Keratinocyte (primary cell): ENCODE data around the gene SYT2. TPM values are rescaled to one million over a fixed set of nuclear protein-coding genes. Genes with fewer than 3 reads are reported as not detected.

ENCODE experiments used
- DNase-seq: peaks from one replicate; pipeline ENCODE4 v3.0.0-alpha.2; 2011; ENCODE audit warnings: low read depth, missing footprints, low spot score
- FAIRE-seq: peaks from 2 replicates; lab custom pipeline; 2011; peaks lifted over from hg19 to GRCh38; lab: Jason Lieb, UNC
- H2AFZ ChIP-seq: 2 replicates; pipeline ENCODE4 v1.6.0; 2012; ENCODE audit warnings: low read length, control low read depth, inconsistent platforms; ENCODE audit not compliant: control insufficient read depth
- H3K27ac ChIP-seq: 2 replicates; pipeline ENCODE4 v1.5.1; 2011; ENCODE audit warnings: low read length; ENCODE audit not compliant: control insufficient read depth, insufficient read depth
- H3K27me3 ChIP-seq: 3 replicates; pipeline ENCODE4 v1.6.0; 2011; ENCODE audit warnings: low read length; ENCODE audit not compliant: control insufficient read depth, insufficient read depth; ENCODE audit errors: extremely low read depth
- H3K36me3 ChIP-seq, 2 experiments: 2 replicates in 1 of 2; 3 replicates in 1 of 2; pipeline ENCODE4 v1.5.1; 2011; ENCODE audit warnings: low read length in 2 of 2, mild to moderate bottlenecking in 1 of 2; ENCODE audit not compliant: control insufficient read depth in 2 of 2, insufficient read depth in 2 of 2; ENCODE audit errors: extremely low read depth in 1 of 2
- H3K4me1 ChIP-seq: 3 replicates; pipeline ENCODE4 v1.5.1; 2011; ENCODE audit warnings: low read length; ENCODE audit not compliant: control insufficient read depth, insufficient read depth; ENCODE audit errors: extremely low read depth
- H3K4me2 ChIP-seq: 3 replicates; pipeline ENCODE4 v1.6.0; 2011; ENCODE audit warnings: low read depth, low read length; ENCODE audit not compliant: control insufficient read depth, insufficient read depth; ENCODE audit errors: extremely low read depth
- H3K4me3 ChIP-seq, 3 experiments: fragments of 200-600 bp in 1 of 3; sonication (generic) in 1 of 3; 2 replicates in 2 of 3; 3 replicates in 1 of 3; pipeline ENCODE4 v1.5.1; 2011 to 2016; ENCODE audit warnings: low read length in 3 of 3, mild to moderate bottlenecking in 3 of 3, control low read depth in 2 of 3, inconsistent platforms in 1 of 3, low read depth in 1 of 3, mixed read lengths in 1 of 3, mixed run types in 1 of 3, moderate library complexity in 1 of 3; ENCODE audit not compliant: control insufficient read depth in 2 of 3, insufficient read depth in 2 of 3; ENCODE audit errors: extremely low read depth in 1 of 3
- H3K79me2 ChIP-seq: 2 replicates; pipeline ENCODE4 v1.6.0; 2012; ENCODE audit warnings: low read length; ENCODE audit not compliant: control insufficient read depth, insufficient read depth
- H3K9ac ChIP-seq: 3 replicates; pipeline ENCODE4 v1.6.0; 2011; ENCODE audit warnings: low read length; ENCODE audit not compliant: control insufficient read depth, insufficient read depth; ENCODE audit errors: extremely low read depth
- H3K9me1 ChIP-seq: 3 replicates; pipeline ENCODE4 v1.6.0; 2011; ENCODE audit warnings: low read length; ENCODE audit not compliant: control insufficient read depth, insufficient read depth; ENCODE audit errors: extremely low read depth
- H3K9me3 ChIP-seq: 2 replicates; pipeline ENCODE4 v1.5.1; 2012; ENCODE audit warnings: low read depth, low read length; ENCODE audit not compliant: control insufficient read depth
- H4K20me1 ChIP-seq: 3 replicates; pipeline ENCODE4 v1.6.0; 2011; ENCODE audit warnings: low read length; ENCODE audit not compliant: control insufficient read depth, insufficient read depth; ENCODE audit errors: extremely low read depth
- CTCF ChIP-seq, 3 experiments: IDR thresholded peaks in 1 of 3; conservative IDR thresholded peaks in 1 of 3; optimal IDR thresholded peaks in 1 of 3; 2 replicates in 2 of 3; 3 replicates in 1 of 3; pipeline versions ENCODE3 to v1.5.1; 2011; ENCODE audit warnings: low read length in 3 of 3, mild to moderate bottlenecking in 3 of 3, moderate library complexity in 2 of 3, control low read depth in 1 of 3, inconsistent platforms in 1 of 3; ENCODE audit not compliant: insufficient read depth in 2 of 3; ENCODE audit errors: extremely low read depth in 1 of 3
- EZH2 ChIP-seq: IDR thresholded peaks from one replicate; pipeline ENCODE4 v1.6.1; 2012; ENCODE audit warnings: inconsistent platforms, mild to moderate bottlenecking, low read length, moderate library complexity
- dilution Hi-C: fragments of 300-500 bp; cut with MboI; formaldehyde crosslinking; loops from one replicate; pipeline ENCODE4 v1.7.0; 2020; ENCODE audit warnings: low sequenced_read_pairs; ENCODE audit not compliant: extremely low pct_ligation_motif_present
- polyA plus RNA-seq, 5 experiments: library from polyadenylated mRNA; depleted of rRNA in 3 of 5; stranded (reverse) in 3 of 5; stranded (forward) in 1 of 5; unstranded in 1 of 5; fragments of >200 nt; gene quantifications; 1 replicate in 1 of 5; 2 replicates in 3 of 5; 3 replicates in 1 of 5; pipeline versions ENCODE4 v1.2.1 to v1.2.3, GENCODE V29; 2011 to 2012; ENCODE audit warnings: missing spikeins in 2 of 5, low read depth in 1 of 5, low replicate concordance in 1 of 5

Gene SYT2
- polyA plus RNA-seq, 1 donor (not counting 4 experiments of a cell fraction or from before 2014, with no cell fraction given): not detected

- Histone ChIP-seq H4K20me1 (no peaks in the 10 kb centered on the region), H3K4me2 (no peak overlapping the region), H3K9me3 (no peaks in the 10 kb centered on the region), H3K79me2 (no peaks in the 10 kb centered on the region), H3K27ac (no peak overlapping the region), H3K9ac (no peak overlapping the region), H2AFZ (no peak overlapping the region), H3K4me3 (no peak overlapping the region), H3K4me1 (no peaks in the 10 kb centered on the region), H3K9me1 (no peaks in the 10 kb centered on the region), H3K36me3 (no peaks in the 10 kb centered on the region), H3K27me3 (peaks cover 11% of the 10 kb centered on the region)
- no peak for TF ChIP-seq CTCF (optimal IDR thresholded peaks at IDR 0.05 in 1 of 3, IDR thresholded peaks at IDR 0.05 in 1 of 3, conservative IDR thresholded peaks at IDR 0.05 in 1 of 3; ENCODE audit: extremely low read depth in 1 of 3, insufficient read depth in 2 of 3, low read length in 3 of 3)
- no peak for TF ChIP-seq EZH2
- dilution Hi-C loops: no loop called here
- FAIRE-seq: no peak
- no peak for DNase-seq
Measured at GRCh38 chr1:202698276-202698675, 12.0 kb downstream of the SYT2 start.

GRCh38 chr1:202697038-202697437, 13.2 kb downstream of the SYT2 start:
- Histone ChIP-seq H3K4me1 (no peaks in the 10 kb centered on the region), H3K79me2 (no peaks in the 10 kb centered on the region), H3K4me2 (no peak overlapping the region), H3K36me3 (no peaks in the 10 kb centered on the region), H3K9me1 (no peaks in the 10 kb centered on the region), H3K27ac (no peak overlapping the region), H2AFZ (no peak overlapping the region), H3K27me3 (peaks cover 11% of the 10 kb centered on the region), H3K9ac (no peak overlapping the region), H3K4me3 (no peak overlapping the region), H4K20me1 (no peaks in the 10 kb centered on the region), H3K9me3 (no peaks in the 10 kb centered on the region)
- no peak for FAIRE-seq
- dilution Hi-C loops: no loop called here
- no peak for DNase-seq
- TF ChIP-seq EZH2: no peak
- TF ChIP-seq CTCF (optimal IDR thresholded peaks at IDR 0.05 in 1 of 3, IDR thresholded peaks at IDR 0.05 in 1 of 3, conservative IDR thresholded peaks at IDR 0.05 in 1 of 3; ENCODE audit: extremely low read depth in 1 of 3, insufficient read depth in 2 of 3, low read length in 3 of 3): no peak
